Lower leg skin (tissue), 4 donors: ENCODE measurements around the gene DCX. TPM values are rescaled to one million over a fixed set of nuclear protein-coding genes. Genes with fewer than 3 reads are reported as not detected.

Experiments
- DNase-seq, 2 donors: peaks; one replicate each; pipeline ENCODE4 v3.0.0-alpha.2; 2019; ENCODE audit warnings: low spot score in 2 of 2
- H3K4me3 ChIP-seq: fragments of 200-600 bp; sonication (generic); 2 replicates; pipeline ENCODE4 v1.5.1; 2017; ENCODE audit warnings: mild to moderate bottlenecking, low read depth; ENCODE audit not compliant: poor library complexity, severe bottlenecking
- POLR2A ChIP-seq, 2 donors: fragments of 450-650 bp; IDR thresholded peaks; one replicate each; pipeline ENCODE4 v1.6.1; 2016 to 2017; ENCODE audit warnings: antibody characterized with exemption in 2 of 2, mild to moderate bottlenecking in 1 of 2, moderate library complexity in 1 of 2
- WGBS, 2 donors: methylation state at CpG; one replicate each; pipeline ENCODE4 v1.1.5; 2018; 5-methylcytosine and 5-hydroxymethylcytosine counted together
- intact Hi-C: fragments of 100-400 bp; cut with DNase I; formaldehyde crosslinking; loops from one replicate; pipeline ENCODE4 v1.15.0; 2023; ENCODE audit warnings: low total_unique reads
- total RNA-seq, 4 donors: library from RNA; depleted of rRNA; stranded (reverse); fragments of >200 nt; gene quantifications; one replicate each; pipeline ENCODE4 v1.1.0, GENCODE V29; 2016
- TF ChIP-seq, protein P1 (sequence below), 3 donors: fragments of 450-650 bp; IDR thresholded peaks; one replicate each; pipeline ENCODE4 v1.5.1; 2016; ENCODE audit warnings: antibody characterized with exemption in 3 of 3, mild to moderate bottlenecking in 3 of 3, moderate library complexity in 2 of 3

Gene DCX
- total RNA-seq, 4 donors from 2014 or later = 0.10 TPM; not detected in 3

DNA sequence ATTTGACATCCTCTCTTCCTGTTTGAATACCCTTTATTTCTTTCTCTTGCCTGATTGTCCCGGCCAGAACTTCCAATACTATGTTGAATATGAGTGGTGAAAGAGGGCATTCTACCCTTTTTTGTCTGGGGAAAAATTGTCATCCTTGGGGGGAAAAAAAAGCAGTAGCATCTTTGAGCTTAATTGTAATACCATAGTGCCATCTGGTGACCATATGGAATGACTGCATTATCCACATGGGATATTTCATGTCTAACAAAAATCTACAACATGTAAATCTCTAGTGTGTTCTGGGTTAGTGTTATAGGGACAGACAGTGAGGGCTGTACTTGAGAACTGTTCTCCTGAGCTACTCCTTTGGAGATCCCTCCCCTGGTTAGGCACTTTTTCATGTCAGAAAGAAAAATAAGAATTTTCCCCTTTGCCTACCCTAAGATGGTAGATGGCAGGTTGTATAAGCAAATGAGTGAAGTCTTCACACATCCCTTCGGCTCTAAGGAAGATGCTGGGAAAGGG, 167.7 kb downstream of the DCX start:
- WGBS, 2 donors = 34 to 50% methylated on average over 2 of the region's 2 CpGs
- H3K4me3 ChIP-seq = no peak overlapping the region
- DNase-seq = no peak
- no peak for TF ChIP-seq POLR2A (IDR thresholded peaks at IDR 0.05)
- TF ChIP-seq, protein P1, sequence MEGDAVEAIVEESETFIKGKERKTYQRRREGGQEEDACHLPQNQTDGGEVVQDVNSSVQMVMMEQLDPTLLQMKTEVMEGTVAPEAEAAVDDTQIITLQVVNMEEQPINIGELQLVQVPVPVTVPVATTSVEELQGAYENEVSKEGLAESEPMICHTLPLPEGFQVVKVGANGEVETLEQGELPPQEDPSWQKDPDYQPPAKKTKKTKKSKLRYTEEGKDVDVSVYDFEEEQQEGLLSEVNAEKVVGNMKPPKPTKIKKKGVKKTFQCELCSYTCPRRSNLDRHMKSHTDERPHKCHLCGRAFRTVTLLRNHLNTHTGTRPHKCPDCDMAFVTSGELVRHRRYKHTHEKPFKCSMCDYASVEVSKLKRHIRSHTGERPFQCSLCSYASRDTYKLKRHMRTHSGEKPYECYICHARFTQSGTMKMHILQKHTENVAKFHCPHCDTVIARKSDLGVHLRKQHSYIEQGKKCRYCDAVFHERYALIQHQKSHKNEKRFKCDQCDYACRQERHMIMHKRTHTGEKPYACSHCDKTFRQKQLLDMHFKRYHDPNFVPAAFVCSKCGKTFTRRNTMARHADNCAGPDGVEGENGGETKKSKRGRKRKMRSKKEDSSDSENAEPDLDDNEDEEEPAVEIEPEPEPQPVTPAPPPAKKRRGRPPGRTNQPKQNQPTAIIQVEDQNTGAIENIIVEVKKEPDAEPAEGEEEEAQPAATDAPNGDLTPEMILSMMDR (IDR thresholded peaks at IDR 0.05) = no peak
- intact Hi-C loops = no loop called here

Other genes with a start within 250 kb of the DCX start
- under 1 TPM in 2 of 4 donors, not detected in 2; 0.34 to 0.88 TPM for gene CAPN6, start 141.7 kb downstream of the DCX start, total RNA-seq
- under 1 TPM in 3 of 4 donors, not detected in 1; 0.06 to 0.20 (median 0.15) TPM for gene SERTM2, start 99.5 kb upstream of the DCX start, total RNA-seq